Measurements from ENCODE around the gene FAM199X.
"Not testable (repeated sequence)": the region's sequence is repeated elsewhere in the genome, so short reads cannot be mapped to it uniquely, and the experiment has no call there.

The FAM199X gene

DNA sequence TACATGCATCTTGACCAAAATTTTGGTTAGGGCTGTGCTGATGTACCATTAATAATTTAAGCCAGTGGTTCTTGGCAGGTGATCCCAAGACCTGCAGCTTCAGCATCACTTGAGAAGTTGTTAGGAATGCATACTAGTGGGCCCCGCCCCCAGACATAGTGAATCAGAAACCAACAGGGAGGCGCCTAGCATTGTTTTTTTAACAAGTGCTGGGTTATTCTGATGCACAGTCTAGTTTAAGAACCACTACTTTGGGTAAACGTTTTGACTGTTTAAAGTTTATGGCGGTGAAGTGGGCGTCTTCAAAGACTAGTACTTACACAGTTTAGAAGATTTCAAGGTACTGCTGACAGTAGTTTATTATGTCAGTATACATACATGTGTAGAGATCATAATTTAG, 23.6 kb downstream of the FAM199X start:
- no peak for DNase-seq (ENCODE audit: low read depth in 2 of 2)

DNA sequence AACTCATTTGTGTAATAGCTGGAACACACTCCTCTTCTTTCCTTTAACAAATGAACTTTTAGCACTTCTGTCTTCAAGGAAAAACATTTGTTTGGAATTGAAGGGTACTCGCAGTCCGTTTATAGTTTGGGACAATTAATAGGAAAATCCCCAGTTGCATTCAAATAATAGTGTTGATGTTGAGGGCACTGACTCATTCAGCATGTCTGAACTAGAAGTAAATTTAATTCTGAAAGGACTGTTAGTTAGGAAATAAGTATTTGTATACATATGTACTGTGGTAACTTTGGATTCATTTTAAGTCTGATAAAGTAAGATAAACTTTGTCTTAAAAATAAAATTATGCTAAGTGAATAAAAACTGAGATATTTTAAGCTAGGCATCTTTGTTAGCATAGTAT, 27.2 kb downstream of the FAM199X start:
- DNase-seq (ENCODE audit: low read depth in 2 of 2): no peak

- no peak for DNase-seq (ENCODE audit: low read depth in 2 of 2)
Observed at GRCh38 chrX:104195013-104195412, 28.8 kb downstream of the FAM199X start.

GRCh38 chrX:104195489-104196084, 29.3 kb downstream of the FAM199X start:
- no peak for DNase-seq (ENCODE audit: low read depth in 2 of 2)

DNA sequence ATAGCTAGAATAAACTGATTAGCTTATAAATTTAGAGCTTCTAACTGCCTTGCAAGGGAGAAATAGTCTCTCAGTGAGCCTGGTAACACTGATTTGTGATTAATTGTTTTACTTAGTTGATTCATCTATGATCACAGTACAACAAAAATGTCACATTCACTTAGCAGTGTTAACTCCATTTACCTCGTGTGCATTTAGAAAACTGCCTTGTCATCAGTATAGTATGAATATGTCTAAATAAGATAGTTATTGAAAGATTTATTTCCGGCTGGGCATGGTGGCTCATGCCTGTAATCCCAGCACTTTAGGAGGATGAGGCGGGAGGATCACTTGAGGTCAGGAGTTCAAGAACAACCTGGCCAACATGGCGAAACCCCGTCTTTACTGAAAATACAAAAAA, 39.3 kb downstream of the FAM199X start:
- DNase-seq (ENCODE audit: low read depth in 2 of 2): no peak

- no peak for DNase-seq (ENCODE audit: low read depth in 2 of 2)
Observed at GRCh38 chrX:104211187-104211586, 44.9 kb downstream of the FAM199X start.

DNA sequence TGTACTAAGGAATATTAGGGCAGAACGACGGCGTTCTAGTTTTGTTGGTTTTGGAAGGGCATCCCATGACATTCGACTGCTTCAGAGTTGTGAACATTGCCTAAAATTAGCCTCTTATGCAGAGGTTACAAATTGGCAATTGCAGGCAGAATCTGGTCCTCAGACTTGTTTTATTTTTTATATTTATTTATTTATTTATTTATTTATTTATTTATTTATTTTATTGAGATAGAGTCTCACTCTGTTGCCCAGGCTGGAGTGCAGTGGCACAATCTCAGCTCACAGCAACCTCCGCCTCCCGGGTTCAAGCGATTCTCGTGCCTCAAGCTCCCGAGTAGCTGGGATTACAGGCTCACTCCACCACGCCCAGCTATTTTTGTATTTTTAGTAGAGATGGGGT, 63.8 kb downstream of the FAM199X start:
- DNase-seq (ENCODE audit: low read depth in 2 of 2): not testable (repeated sequence)

Data from stimulated activated CD4-positive, alpha-beta T cell treated with anti-CD3 and anti-CD28 coated beads, Interleukin-1b, Interleukin-23, amount 100 ng/mL, for 1 hour (primary cell).